Stimulated activated CD8-positive, alpha-beta memory T cell treated with anti-CD3 and anti-CD28 coated beads, Interleukin-4, amount 100 ng/mL, for 4 hours (primary cell): ENCODE measurements around the gene ZNF322.

Source experiments
- DNase-seq, 2 donors: peaks; one replicate each; pipeline ENCODE4 v3.0.0-alpha.2; 2020; ENCODE audit warnings: low read depth in 2 of 2, low spot score in 1 of 2

The ZNF322 gene

DNA sequence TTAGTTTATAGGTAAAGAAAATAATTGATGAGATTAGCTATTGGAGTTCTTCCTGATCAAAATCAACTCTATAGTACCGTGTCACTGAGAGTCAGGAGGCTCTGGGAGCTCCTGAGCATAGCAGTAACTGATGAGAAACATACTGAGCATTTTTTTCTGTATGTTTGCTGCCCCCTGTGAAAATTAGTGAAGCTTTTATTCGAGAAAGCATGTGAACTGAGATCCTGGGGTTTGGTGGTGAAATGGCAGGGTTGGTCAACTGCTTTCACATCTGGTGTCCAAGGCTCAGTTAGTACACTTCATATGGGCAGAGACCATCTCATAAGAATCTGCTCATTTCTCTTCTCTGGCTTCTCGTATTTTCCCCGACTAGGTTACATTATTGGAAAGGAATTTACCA lies 66.9 kb downstream of the ZNF322 start:
- DNase-seq, result no peak

DNA sequence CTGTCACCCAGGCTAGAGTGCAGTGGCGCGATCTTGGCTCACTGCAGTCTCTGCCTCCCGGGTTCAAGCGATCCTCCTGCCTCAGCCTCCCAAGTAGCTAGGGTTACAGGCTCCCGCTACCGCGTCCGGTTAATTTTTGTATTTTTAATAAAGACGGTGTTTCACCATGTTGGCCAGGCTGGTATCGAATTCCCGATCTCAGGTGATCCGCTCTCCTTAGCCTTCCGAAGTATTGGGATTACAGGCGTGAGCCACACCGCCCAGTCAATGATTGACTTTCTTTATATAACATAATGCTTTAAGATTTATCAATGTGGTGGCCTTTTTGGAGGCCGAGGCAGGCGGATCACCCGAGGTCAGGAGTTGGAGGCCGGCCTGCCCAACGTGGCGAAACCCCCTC lies 70.6 kb downstream of the ZNF322 start:
- no peak for DNase-seq
